GM19455 (cell line): ENCODE data around the gene CYP4F22.
"Not testable (repeated sequence)": the region's sequence is repeated elsewhere in the genome, so short reads cannot be mapped to it uniquely, and the experiment has no call there.

ENCODE experiments used
- ATAC-seq: cut with Tn5 transposase; IDR thresholded peaks from one replicate; pipeline ENCODE4 v1.9.1; 2021; ENCODE audit not compliant: unreplicated experiment

The CYP4F22 gene

GRCh38 chr19:15508035-15508710, at the start of gene CYP4F22:
TSS of gene CYP4F22 (plus strand) at chr19:15508525. CDS start at chr19:15525337, 16,812 bp downstream.
- no peak for ATAC-seq

GRCh38 chr19:15461694-15462093, 46.6 kb upstream of the CYP4F22 start:
- ATAC-seq, result no peak

- ATAC-seq, result no peak
Measured at GRCh38 chr19:15463861-15464371, 44.4 kb upstream of the CYP4F22 start.

GRCh38 chr19:15464394-15465385, 43.6 kb upstream of the CYP4F22 start, which contains the start of gene RASAL3:
TSS of gene RASAL3 (minus strand) at chr19:15464544. CDS start at chr19:15464358, 186 bp downstream.
- no peak for ATAC-seq

- ATAC-seq, result peak; percentile 54
Measured at GRCh38 chr19:15466851-15467733, 41.2 kb upstream of the CYP4F22 start.

GRCh38 chr19:15467734-15468214, 40.6 kb upstream of the CYP4F22 start:
- no peak for ATAC-seq

GRCh38 chr19:15468675-15469512, 39.4 kb upstream of the CYP4F22 start:
- ATAC-seq, result no peak

GRCh38 chr19:15469513-15470297, 38.6 kb upstream of the CYP4F22 start:
- ATAC-seq, result no peak

- no peak for ATAC-seq
Measured at GRCh38 chr19:15471639-15472101, 36.7 kb upstream of the CYP4F22 start.

GRCh38 chr19:15473821-15474220, 34.5 kb upstream of the CYP4F22 start:
- not testable (repeated sequence) for ATAC-seq

GRCh38 chr19:15475169-15475568, 33.2 kb upstream of the CYP4F22 start:
- no peak for ATAC-seq

GRCh38 chr19:15475611-15476010, 32.7 kb upstream of the CYP4F22 start:
- ATAC-seq, result no peak

GRCh38 chr19:15476325-15476724, 32.0 kb upstream of the CYP4F22 start:
- ATAC-seq, result no peak

GRCh38 chr19:15479391-15480345, 28.7 kb upstream of the CYP4F22 start, which contains the start of gene PGLYRP2:
TSS of gene PGLYRP2 (minus strand) at chr19:15479501. CDS start at chr19:15479371, 130 bp downstream.
- ATAC-seq, result no peak

- ATAC-seq, result not testable (repeated sequence)
Measured at GRCh38 chr19:15480996-15481395, 27.3 kb upstream of the CYP4F22 start.

GRCh38 chr19:15485768-15486167, 22.6 kb upstream of the CYP4F22 start:
- not testable (repeated sequence) for ATAC-seq

GRCh38 chr19:15487038-15487437, 21.3 kb upstream of the CYP4F22 start:
- no peak for ATAC-seq
